ENCODE data around the gene SFT2D1. TPM values are rescaled to one million over a fixed set of nuclear protein-coding genes. Genes with fewer than 3 reads are reported as not detected.

SFT2D1 gene
- total RNA-seq, 1 experiment from 2014 or later = 65.6 TPM

GRCh38 chr6:166325383-166326042, 16.8 kb downstream of the SFT2D1 start (continued):
- TF ChIP-seq CEBPB (IDR thresholded peaks at IDR 0.05; ENCODE audit: low read depth) (no peak), ATF3 (IDR thresholded peaks at IDR 0.05) (no peak)

GRCh38 chr6:166323395-166323794, 18.9 kb downstream of the SFT2D1 start:
- intact Hi-C loops (cut with micrococcal nuclease) = no loop called here
- ATAC-seq (no peak), DNase-seq (ENCODE audit: low read depth, low spot score) (no peak)
- no peak overlapping the region for H3K27ac ChIP-seq (ENCODE audit: low read depth, low read length)
- H3K9ac ChIP-seq (ENCODE audit: low read length) = no peak overlapping the region
- no TSS peak for BruUV-seq (replicated peaks)
- peaks cover 18% of the 10 kb centered on the region in 2 experiments; a peak in 3 of 4 replicates for H3K36me3 ChIP-seq (ENCODE audit: control insufficient read depth in 1 of 2, insufficient read depth in 2 of 2, low read length in 2 of 2)
- H4K20me1 ChIP-seq (ENCODE audit: insufficient read depth) = no peaks in the 10 kb centered on the region; the same call in 1 of the 2 replicates
- peaks cover 51% of the 10 kb centered on the region for H3K79me2 ChIP-seq (ENCODE audit: insufficient read depth, low read length)
- ChIA-PET RAD21 (ENCODE audit: low non-redundant PET in 1 of 2, low total read pairs in 2 of 2, uncharacterized antibody in 2 of 2, unreplicated experiment in 2 of 2) (no interaction called here), POLR2A (no interaction called here), CTCF (interaction anchor here (0.8 to 0.9 kb wide), 2 partner anchors 10 to 58 kb away, joined by 3 read pairs; no protein-coding TSS in a partner anchor)
- no peak overlapping the region for H2AFZ ChIP-seq (ENCODE audit: low read depth, low read length, poor library complexity, severe bottlenecking)
- no peak overlapping the region for H3K4me2 ChIP-seq (ENCODE audit: low read length)
- peaks cover 0 to 18% of the 10 kb centered on the region in 2 experiments; a peak in 2 of 4 replicates for H3K4me1 ChIP-seq (ENCODE audit: control insufficient read depth in 1 of 2, insufficient read depth in 2 of 2, low read length in 2 of 2)
- no peaks in the 10 kb centered on the region for H3K9me2 ChIP-seq (ENCODE audit: insufficient read depth)
- no peaks in the 10 kb centered on the region for H3K9me3 ChIP-seq (ENCODE audit: control insufficient read depth in 1 of 2, insufficient read depth in 1 of 2, low read depth in 1 of 2, low read length in 2 of 2)
- no peaks in the 10 kb centered on the region for H3K27me3 ChIP-seq (ENCODE audit: insufficient read depth, low read length)
- no peak overlapping the region for H3K4me3 ChIP-seq (replicated peaks in 1 of 2; ENCODE audit: low read depth in 1 of 2, low read length in 2 of 2)
- TF ChIP-seq TCF7L2 (IDR thresholded peaks at IDR 0.05; ENCODE audit: borderline replicate concordance, extremely low read depth, insufficient read depth, insufficient read length) (no peak), ZNF274 (IDR thresholded peaks at IDR 0.05; ENCODE audit: low read depth, low read length) (no peak), ZBTB33 (IDR thresholded peaks at IDR 0.05; ENCODE audit: extremely low read depth, insufficient replicate concordance, low read length) (no peak), JUND (IDR thresholded peaks at IDR 0.05) (no peak), YY1 (IDR thresholded peaks at IDR 0.05; ENCODE audit: extremely low read depth, insufficient replicate concordance, low read depth, low read length) (no peak), CEBPB (IDR thresholded peaks at IDR 0.05; ENCODE audit: low read depth) (no peak), SP1 (IDR thresholded peaks at IDR 0.05; ENCODE audit: low read depth) (no peak), POLR2A (IDR thresholded peaks at IDR 0.05; ENCODE audit: borderline replicate concordance, extremely low read depth, insufficient read depth, insufficient read length) (no peak), EGR1 (IDR thresholded peaks at IDR 0.05; ENCODE audit: low read depth) (no peak), ATF3 (IDR thresholded peaks at IDR 0.05) (no peak), ZFX (IDR thresholded peaks at IDR 0.05) (no peak), MAX (IDR thresholded peaks at IDR 0.05) (no peak), POLR2AphosphoS5 (IDR thresholded peaks at IDR 0.05; ENCODE audit: low read depth, low read length) (no peak), RAD21 (IDR thresholded peaks at IDR 0.05; ENCODE audit: low read depth) (no peak), SRF (IDR thresholded peaks at IDR 0.05; ENCODE audit: low read depth) (no peak), REST (IDR thresholded peaks at IDR 0.05; ENCODE audit: low read depth) (no peak), ELF1 (IDR thresholded peaks at IDR 0.05; ENCODE audit: borderline replicate concordance, low read depth) (no peak), EZH2phosphoT487 (IDR thresholded peaks at IDR 0.05; ENCODE audit: borderline replicate concordance) (no peak)

Data from HCT116 (cell line).